HL-60 (cell line): ENCODE measurements around the gene LGALS9B.
"Not testable (repeated sequence)": the region's sequence is repeated elsewhere in the genome, so short reads cannot be mapped to it uniquely, and the experiment has no call there.

Experiments used
- CTCF ChIP-seq: IDR thresholded peaks from one replicate; pipeline ENCODE4 v1.5.1; 2011; ENCODE audit warnings: low read length, control low read depth, inconsistent platforms; ENCODE audit not compliant: insufficient read depth
- GABPA ChIP-seq: IDR thresholded peaks from 2 replicates; pipeline ENCODE4 v1.6.1; 2012; ENCODE audit warnings: low read depth
- POLR2AphosphoS5 ChIP-seq: IDR thresholded peaks from 2 replicates; pipeline ENCODE4 v1.6.1; 2012; ENCODE audit warnings: low read depth
- REST ChIP-seq: IDR thresholded peaks from 2 replicates; pipeline ENCODE4 v1.6.1; 2012; ENCODE audit warnings: low read depth; ENCODE audit not compliant: insufficient replicate concordance

GRCh38 chr17:20515099-20515498, 47.8 kb upstream of the LGALS9B start:
- TF ChIP-seq POLR2AphosphoS5, CTCF, REST, GABPA: not testable (repeated sequence)
